GM12878 (cell line): Measurements from ENCODE around the gene ATP10A. TPM values are rescaled to one million over a fixed set of nuclear protein-coding genes. Genes with fewer than 3 reads are reported as not detected.

Source experiments
- ATAC-seq: fragments of 200-7000 bp; cut with Tn5 transposase; 3 replicates; pipeline ENCODE4 v1.9.1; 2020; ENCODE audit warnings: mild to moderate bottlenecking, moderate library complexity
- BruUV-seq: library from RNA; stranded (reverse); fragments of 400-500 nt; replicated peaks from 2 replicates; lab custom pipeline; 2021; lab: Mats Ljungman, UMichigan
- CTCF ChIA-PET: fragments of 300-600 bp; sonication (Branson Sonifier 250); formaldehyde crosslinking; extraction: SDS; loops from one replicate; lab custom pipeline; 2021; ENCODE audit warnings: inconsistent platforms; lab: Yijun Ruan, JAX
- POLR2A ChIA-PET: fragments of 350-600 bp; formaldehyde crosslinking; extraction: SDS; loops from one replicate; lab custom pipeline; 2021; ENCODE audit warnings: inconsistent platforms; lab: Charles Lee
- RAD21 ChIA-PET: fragments of 300-600 bp; sonication (Branson Sonifier 250); formaldehyde crosslinking; loops from one replicate; lab custom pipeline; 2023; ENCODE audit warnings: antibody characterized with exemption; ENCODE audit not compliant: unreplicated experiment; lab: Charles Lee
- SMC1A ChIA-PET: fragments of 300-600 bp; sonication (Branson Sonifier 250); formaldehyde crosslinking; loops from one replicate; lab custom pipeline; 2023; ENCODE audit not compliant: unreplicated experiment, uncharacterized antibody; lab: Charles Lee
- DNase-seq: peaks from one replicate; pipeline ENCODE4 v3.0.0-alpha.2; 2011; ENCODE audit warnings: low read depth, low spot score
- FAIRE-seq: peaks from 3 replicates; lab custom pipeline; 2011; peaks lifted over from hg19 to GRCh38; lab: Jason Lieb, UNC
- H2AFZ ChIP-seq: 2 replicates; pipeline ENCODE4 v1.6.0; 2011; ENCODE audit warnings: low read depth, low read length, control low read depth; ENCODE audit not compliant: control insufficient read depth
- H3K27ac ChIP-seq: 2 replicates; pipeline ENCODE4 v1.5.1; 2011; ENCODE audit warnings: control low read depth; ENCODE audit not compliant: control insufficient read depth, insufficient read depth
- H3K27me3 ChIP-seq, 2 experiments: replicated peaks in 1 of 2; 2 replicates each; pipeline versions ENCODE4 v1.6.0 to v1.6.1; 2011; ENCODE audit warnings: low read length in 1 of 2; ENCODE audit not compliant: control insufficient read depth in 2 of 2, insufficient read depth in 2 of 2
- H3K36me3 ChIP-seq, 2 experiments: 2 replicates each; pipeline ENCODE4 v1.5.1; 2011; ENCODE audit warnings: low read length in 1 of 2; ENCODE audit not compliant: control insufficient read depth in 2 of 2, insufficient read depth in 2 of 2
- H3K4me1 ChIP-seq: 2 replicates; pipeline ENCODE4 v1.6.1; 2011; ENCODE audit warnings: mild to moderate bottlenecking, low read length, moderate library complexity, mixed read lengths; ENCODE audit not compliant: control insufficient read depth, insufficient read depth
- H3K4me2 ChIP-seq: 2 replicates; pipeline ENCODE4 v1.6.0; 2011; ENCODE audit warnings: control low read depth; ENCODE audit not compliant: control insufficient read depth, insufficient read depth
- H3K4me3 ChIP-seq: fragments of 200-600 bp; sonication (generic); 2 replicates; pipeline ENCODE4 v1.5.1; 2016
- H3K79me2 ChIP-seq: 2 replicates; pipeline ENCODE4 v1.6.0; 2011; ENCODE audit warnings: low read length; ENCODE audit not compliant: control insufficient read depth, insufficient read depth
- H3K9ac ChIP-seq: 2 replicates; pipeline ENCODE4 v1.8.0; 2011; ENCODE audit warnings: low read length, control low read depth, mixed read lengths; ENCODE audit not compliant: control insufficient read depth, insufficient read depth
- H3K9me3 ChIP-seq: replicated peaks from 3 replicates; pipeline ENCODE4 v1.5.1; 2011; ENCODE audit warnings: mild to moderate bottlenecking, low read length; ENCODE audit not compliant: control insufficient read depth, insufficient read depth
- H4K20me1 ChIP-seq: 2 replicates; pipeline ENCODE4 v1.6.0; 2011; ENCODE audit not compliant: control insufficient read depth, insufficient read depth
- BMI1 ChIP-seq: fragments of 450-650 bp; IDR thresholded peaks from 2 replicates; pipeline ENCODE4 v1.6.1; 2016; ENCODE audit warnings: mild to moderate bottlenecking, moderate library complexity, borderline replicate concordance
- CBX3 ChIP-seq: fragments of 200-600 bp; sonication (generic); IDR thresholded peaks from 2 replicates; pipeline ENCODE4 v1.6.1; 2016; ENCODE audit warnings: low read depth, borderline replicate concordance
- CREB1 ChIP-seq: IDR thresholded peaks from 2 replicates; pipeline ENCODE4 v1.6.1; 2012; ENCODE audit warnings: low read depth, mild to moderate bottlenecking, inconsistent platforms
- EGR1 ChIP-seq, 2 experiments: IDR thresholded peaks; 1 replicate in 1 of 2; 2 replicates in 1 of 2; pipeline ENCODE4 v1.6.1; 2011 to 2012; ENCODE audit warnings: low read depth in 2 of 2, low read length in 2 of 2, borderline replicate concordance in 1 of 2, mild to moderate bottlenecking in 1 of 2, moderate library complexity in 1 of 2
- FOS ChIP-seq: IDR thresholded peaks from 3 replicates; pipeline ENCODE4 v1.6.1; 2011; ENCODE audit warnings: borderline replicate concordance; ENCODE audit not compliant: insufficient read length; ENCODE audit errors: extremely low read depth
- FOXK2 ChIP-seq: fragments of 450-650 bp; IDR thresholded peaks from 2 replicates; pipeline ENCODE4 v1.6.1; 2017; ENCODE audit warnings: mild to moderate bottlenecking, moderate library complexity
- FOXM1 ChIP-seq: IDR thresholded peaks from 2 replicates; pipeline ENCODE4 v1.6.1; 2012; ENCODE audit warnings: low read depth, mild to moderate bottlenecking, inconsistent platforms, low read length, moderate library complexity
- JUNB ChIP-seq: IDR thresholded peaks from 2 replicates; pipeline ENCODE4 v1.6.1; 2016; ENCODE audit warnings: antibody characterized with exemption, mild to moderate bottlenecking
- NFYB ChIP-seq: IDR thresholded peaks from 2 replicates; pipeline ENCODE4 v1.6.1; 2011; ENCODE audit warnings: low read depth, mild to moderate bottlenecking, low read length, improper control_type of control experiment, moderate library complexity; ENCODE audit not compliant: insufficient read depth
- SIX5 ChIP-seq: IDR thresholded peaks from 2 replicates; pipeline ENCODE4 v1.6.1; 2011; ENCODE audit warnings: mild to moderate bottlenecking, low read depth, low read length, moderate library complexity; ENCODE audit not compliant: severe bottlenecking
- SMAD1 ChIP-seq: fragments of 450-650 bp; IDR thresholded peaks from 2 replicates; pipeline ENCODE4 v1.6.1; 2018; ENCODE audit warnings: mild to moderate bottlenecking, low read depth; ENCODE audit not compliant: partially characterized antibody
- SUPT20H ChIP-seq: IDR thresholded peaks from 2 replicates; pipeline ENCODE4 v1.6.1; 2011; ENCODE audit warnings: low read depth, mild to moderate bottlenecking, low read length, moderate library complexity, borderline replicate concordance; ENCODE audit not compliant: control insufficient read depth
- TCF7 ChIP-seq: IDR thresholded peaks from 2 replicates; pipeline ENCODE4 v1.6.1; 2014; ENCODE audit warnings: antibody characterized with exemption, borderline replicate concordance
- WGBS: methylation state at CpG from one replicate; pipeline ENCODE4 v1.1.6; 2016; ENCODE audit warnings: low lambda C conversion rate; ENCODE audit not compliant: insufficient replicate concordance, insufficient coverage; ENCODE audit errors: missing lambda C conversion rate; 5-methylcytosine and 5-hydroxymethylcytosine counted together
- in situ Hi-C: fragments of 300-500 bp; cut with MboI; formaldehyde crosslinking; loops from 9 replicates; pipeline ENCODE4 v1.14.3; 2018; ENCODE audit warnings: mixed read lengths
- intact Hi-C: fragments of 100-400 bp; cut with micrococcal nuclease; formaldehyde crosslinking; loops from one replicate; pipeline ENCODE4 v1.14.2; 2022; ENCODE audit not compliant: unreplicated experiment
- polyA plus RNA-seq, 11 experiments: library from polyadenylated mRNA; depleted of rRNA in 4 of 11; unstranded in 6 of 11; stranded (reverse) in 5 of 11; fragments of >200 nt; fragmentation: Nextera tagmentation in 4 of 11; fragmentation: Illumina TruSeq in 1 of 11; extraction: Ambion mirVana in 4 of 11; extraction: Trizol in 1 of 11; gene quantifications; 1 replicate in 1 of 11; 2 replicates in 10 of 11; pipeline versions ENCODE4 v1.2.1 to v1.2.3, GENCODE V29; 2011 to 2016; ENCODE audit warnings: inconsistent platforms in 2 of 11, missing spikeins in 2 of 11, low read depth in 1 of 11
- total RNA-seq, 4 experiments: library from RNA; depleted of rRNA in 3 of 4; stranded (reverse); fragments of >200 nt in 3 of 4; fragmentation: Illumina TruSeq in 1 of 4; extraction: Trizol in 1 of 4; gene quantifications; 2 replicates each; pipeline versions ENCODE4 v1.2.1 to v1.2.3, GENCODE V29; 2013 to 2021
- TF ChIP-seq, protein P1 (sequence below): fragments of 450-650 bp; IDR thresholded peaks from 2 replicates; pipeline ENCODE4 v1.6.1; 2018; ENCODE audit warnings: borderline replicate concordance, mild to moderate bottlenecking; ENCODE audit not compliant: partially characterized antibody
- TF ChIP-seq, protein P2 (sequence below): fragments of 450-650 bp; IDR thresholded peaks from 2 replicates; pipeline ENCODE4 v1.6.1; 2014; ENCODE audit warnings: mild to moderate bottlenecking
- TF ChIP-seq, protein P3 (sequence below), 3 experiments: IDR thresholded peaks in 2 of 3; conservative IDR thresholded peaks in 1 of 3; 2 replicates each; pipeline ENCODE4 v1.5.1; 2011; ENCODE audit warnings: low read depth in 3 of 3, low read length in 3 of 3, mild to moderate bottlenecking in 3 of 3, control low read depth in 2 of 3, moderate library complexity in 2 of 3, inconsistent platforms in 1 of 3, mixed read lengths in 1 of 3; ENCODE audit not compliant: control insufficient read depth in 2 of 3, insufficient read depth in 1 of 3; ENCODE audit errors: extremely low read depth in 1 of 3

The ATP10A gene
- total and polyA plus RNA-seq, 10 of the 15 experiments (the other 5 are each of a cell fraction or from before 2014, with no cell fraction given), result 0.04 to 1.5 (median 0.31) TPM; not detected in 2

DNA sequence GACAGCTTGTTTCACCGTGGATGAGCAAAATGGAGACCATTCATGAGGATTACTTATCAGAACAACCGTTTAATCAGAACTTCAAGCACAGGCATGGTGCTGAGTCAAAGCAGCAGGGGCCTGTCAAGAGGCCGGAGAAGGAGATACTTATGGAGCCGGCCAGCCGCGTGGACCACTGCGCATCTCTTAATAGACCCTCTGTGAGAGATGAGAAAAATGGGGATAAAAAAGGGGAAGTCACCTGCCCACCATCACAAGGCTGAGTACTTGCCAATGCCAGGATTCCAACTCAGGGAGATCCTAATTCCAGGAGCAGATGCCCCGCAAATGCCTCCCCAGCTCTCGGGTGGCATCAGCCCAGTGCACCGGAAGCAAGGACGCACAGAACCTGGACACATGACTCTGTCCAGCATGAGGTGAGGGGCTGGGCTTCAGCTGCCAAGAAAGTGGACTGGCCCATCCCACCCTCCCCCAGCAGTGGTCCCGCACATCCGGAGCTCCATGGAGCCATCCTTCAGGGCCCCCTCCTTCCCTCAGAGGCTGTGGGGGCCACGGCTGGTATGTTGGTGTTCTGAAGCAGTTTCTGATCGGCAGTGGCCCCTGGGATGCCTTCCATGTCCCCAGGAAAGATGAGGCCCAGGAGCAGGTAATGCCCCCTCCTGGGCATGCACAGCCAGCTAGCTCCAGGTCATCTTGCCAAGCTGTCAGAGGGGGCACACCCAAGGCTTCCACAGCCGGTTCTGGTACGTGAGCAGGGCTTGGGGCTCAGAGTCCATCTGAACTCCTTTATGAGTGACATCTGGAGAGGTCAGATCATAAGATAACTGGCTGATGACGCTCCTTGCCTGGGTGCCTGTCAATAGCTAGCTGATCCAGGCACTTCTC lies 143.8 kb downstream of the ATP10A start (continued):
- TF ChIP-seq FOS (no peak), CBX3 (no peak), SMAD1 (no peak), NFYB (no peak), FOXK2 (no peak)
- TF ChIP-seq, protein P1, sequence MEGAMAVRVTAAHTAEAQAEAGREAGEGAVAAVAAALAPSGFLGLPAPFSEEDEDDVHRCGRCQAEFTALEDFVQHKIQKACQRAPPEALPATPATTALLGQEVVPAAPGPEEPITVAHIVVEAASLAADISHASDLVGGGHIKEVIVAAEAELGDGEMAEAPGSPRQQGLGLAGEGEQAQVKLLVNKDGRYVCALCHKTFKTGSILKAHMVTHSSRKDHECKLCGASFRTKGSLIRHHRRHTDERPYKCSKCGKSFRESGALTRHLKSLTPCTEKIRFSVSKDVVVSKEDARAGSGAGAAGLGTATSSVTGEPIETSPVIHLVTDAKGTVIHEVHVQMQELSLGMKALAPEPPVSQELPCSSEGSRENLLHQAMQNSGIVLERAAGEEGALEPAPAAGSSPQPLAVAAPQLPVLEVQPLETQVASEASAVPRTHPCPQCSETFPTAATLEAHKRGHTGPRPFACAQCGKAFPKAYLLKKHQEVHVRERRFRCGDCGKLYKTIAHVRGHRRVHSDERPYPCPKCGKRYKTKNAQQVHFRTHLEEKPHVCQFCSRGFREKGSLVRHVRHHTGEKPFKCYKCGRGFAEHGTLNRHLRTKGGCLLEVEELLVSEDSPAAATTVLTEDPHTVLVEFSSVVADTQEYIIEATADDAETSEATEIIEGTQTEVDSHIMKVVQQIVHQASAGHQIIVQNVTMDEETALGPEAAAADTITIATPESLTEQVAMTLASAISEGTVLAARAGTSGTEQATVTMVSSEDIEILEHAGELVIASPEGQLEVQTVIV, result no peak

DNA sequence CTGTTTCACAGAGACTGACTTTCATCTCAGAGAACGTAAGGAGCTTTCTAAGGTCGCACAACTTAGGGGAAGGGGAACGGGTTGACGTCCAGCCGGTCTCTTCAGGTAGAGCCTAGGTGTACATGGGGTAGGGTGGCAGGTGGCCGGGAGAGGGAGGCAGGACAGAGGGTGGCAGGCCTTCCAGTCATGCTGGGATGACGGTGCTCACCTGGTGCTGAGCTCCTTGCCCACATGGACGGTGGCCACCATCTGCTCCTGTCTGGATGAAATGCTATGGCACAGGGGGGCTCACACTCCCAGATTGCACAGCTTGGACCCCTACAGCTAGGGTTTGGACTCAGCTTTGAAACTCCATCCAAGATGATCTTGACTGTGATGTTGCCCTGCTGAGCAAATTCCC lies 144.5 kb downstream of the ATP10A start:
- no TSS peak for BruUV-seq
- in situ Hi-C loops, result loop anchor here (10.0 kb wide), 2 partner anchors 214 to 226 kb away; no protein-coding TSS in a partner anchor
- no peak for DNase-seq
- H3K27me3 ChIP-seq, result no peaks in the 10 kb centered on the region
- H3K9ac ChIP-seq, result no peak overlapping the region
- no peak overlapping the region for H2AFZ ChIP-seq
- no peaks in the 10 kb centered on the region for H4K20me1 ChIP-seq
- ChIA-PET RAD21 (no interaction called here), POLR2A (no interaction called here), SMC1A (no interaction called here), CTCF (no interaction called here)
- WGBS, result 37% methylated on average over 7 of the region's 8 CpGs
- no peak for ATAC-seq
- no peak overlapping the region for H3K4me2 ChIP-seq
- H3K36me3 ChIP-seq, result no peaks in the 10 kb centered on the region
- H3K4me3 ChIP-seq, result no peak overlapping the region
- no peak overlapping the region for H3K27ac ChIP-seq
- H3K4me1 ChIP-seq, result no peaks in the 10 kb centered on the region
- H3K79me2 ChIP-seq, result no peaks in the 10 kb centered on the region
- FAIRE-seq, result no peak
- no peaks in the 10 kb centered on the region; the same call in 2 of the 3 replicates for H3K9me3 ChIP-seq
- intact Hi-C loops, result no loop called here
- TF ChIP-seq EGR1 (IDR thresholded peaks at IDR 0.05; ENCODE audit: borderline replicate concordance in 1 of 2, low read depth in 2 of 2, low read length in 2 of 2), result no peak
- TF ChIP-seq, protein P2, sequence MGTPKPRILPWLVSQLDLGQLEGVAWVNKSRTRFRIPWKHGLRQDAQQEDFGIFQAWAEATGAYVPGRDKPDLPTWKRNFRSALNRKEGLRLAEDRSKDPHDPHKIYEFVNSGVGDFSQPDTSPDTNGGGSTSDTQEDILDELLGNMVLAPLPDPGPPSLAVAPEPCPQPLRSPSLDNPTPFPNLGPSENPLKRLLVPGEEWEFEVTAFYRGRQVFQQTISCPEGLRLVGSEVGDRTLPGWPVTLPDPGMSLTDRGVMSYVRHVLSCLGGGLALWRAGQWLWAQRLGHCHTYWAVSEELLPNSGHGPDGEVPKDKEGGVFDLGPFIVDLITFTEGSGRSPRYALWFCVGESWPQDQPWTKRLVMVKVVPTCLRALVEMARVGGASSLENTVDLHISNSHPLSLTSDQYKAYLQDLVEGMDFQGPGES, result no peak
- TF ChIP-seq BMI1, result no peak
- no peak for TF ChIP-seq CREB1
- TF ChIP-seq FOXK2, result no peak
- TF ChIP-seq JUNB, result no peak
- no peak for TF ChIP-seq TCF7
- TF ChIP-seq SIX5, result no peak
- no peak for TF ChIP-seq FOXM1
- TF ChIP-seq SUPT20H, result no peak
- TF ChIP-seq, protein P3, sequence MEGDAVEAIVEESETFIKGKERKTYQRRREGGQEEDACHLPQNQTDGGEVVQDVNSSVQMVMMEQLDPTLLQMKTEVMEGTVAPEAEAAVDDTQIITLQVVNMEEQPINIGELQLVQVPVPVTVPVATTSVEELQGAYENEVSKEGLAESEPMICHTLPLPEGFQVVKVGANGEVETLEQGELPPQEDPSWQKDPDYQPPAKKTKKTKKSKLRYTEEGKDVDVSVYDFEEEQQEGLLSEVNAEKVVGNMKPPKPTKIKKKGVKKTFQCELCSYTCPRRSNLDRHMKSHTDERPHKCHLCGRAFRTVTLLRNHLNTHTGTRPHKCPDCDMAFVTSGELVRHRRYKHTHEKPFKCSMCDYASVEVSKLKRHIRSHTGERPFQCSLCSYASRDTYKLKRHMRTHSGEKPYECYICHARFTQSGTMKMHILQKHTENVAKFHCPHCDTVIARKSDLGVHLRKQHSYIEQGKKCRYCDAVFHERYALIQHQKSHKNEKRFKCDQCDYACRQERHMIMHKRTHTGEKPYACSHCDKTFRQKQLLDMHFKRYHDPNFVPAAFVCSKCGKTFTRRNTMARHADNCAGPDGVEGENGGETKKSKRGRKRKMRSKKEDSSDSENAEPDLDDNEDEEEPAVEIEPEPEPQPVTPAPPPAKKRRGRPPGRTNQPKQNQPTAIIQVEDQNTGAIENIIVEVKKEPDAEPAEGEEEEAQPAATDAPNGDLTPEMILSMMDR (IDR thresholded peaks at IDR 0.05 in 2 of 3, conservative IDR thresholded peaks at IDR 0.05 in 1 of 3; ENCODE audit: control insufficient read depth in 2 of 3, extremely low read depth in 1 of 3, insufficient read depth in 1 of 3, low read depth in 3 of 3, low read length in 3 of 3), result no peak
